Progenitor cell of endocrine pancreas (in vitro differentiated cells): ENCODE measurements around the gene ACTA2. TPM values are rescaled to one million over a fixed set of nuclear protein-coding genes. Genes with fewer than 3 reads are reported as not detected.

ENCODE experiments used
- DNase-seq: peaks from one replicate; pipeline ENCODE4 v3.0.0; 2021; ENCODE audit warnings: low spot score; ENCODE audit not compliant: unreplicated experiment
- H3K27ac Mint-ChIP-seq: 2 replicates; pipeline ENCODE4 v1.8.0; 2021; ENCODE audit warnings: mild to moderate bottlenecking, moderate library complexity, mixed read lengths
- H3K27me3 Mint-ChIP-seq: 2 replicates; pipeline ENCODE4 v1.8.0; 2021; ENCODE audit warnings: mixed read lengths
- H3K36me3 Mint-ChIP-seq: 2 replicates; pipeline ENCODE4 v1.8.0; 2022; ENCODE audit warnings: mixed read lengths; ENCODE audit not compliant: insufficient read depth
- H3K4me1 Mint-ChIP-seq: 2 replicates; pipeline ENCODE4 v1.8.0; 2021; ENCODE audit warnings: low read depth, mixed read lengths
- H3K4me3 Mint-ChIP-seq: 2 replicates; pipeline ENCODE4 v1.8.0; 2021; ENCODE audit warnings: low read depth, mild to moderate bottlenecking, moderate library complexity, mixed read lengths
- H3K9me3 Mint-ChIP-seq: 2 replicates; pipeline ENCODE4 v1.8.0; 2021; ENCODE audit warnings: low read depth, mixed read lengths
- total RNA-seq: library from RNA; stranded (reverse); gene quantifications from 2 replicates; pipeline ENCODE4 v1.2.1, GENCODE V29; 2021
- TF ChIP-seq, protein P1 (sequence below): fragments of 200-600 bp; sonication (generic); IDR thresholded peaks from one replicate; pipeline ENCODE4 v1.5.0; 2021; ENCODE audit warnings: antibody characterized with exemption, mild to moderate bottlenecking; ENCODE audit not compliant: unreplicated experiment

ACTA2 gene
- total RNA-seq, 1 donor from 2014 or later: 4.1 TPM

- Mint-ChIP-seq H3K27ac (no peak overlapping the region), H3K27me3 (peaks cover 9% of the 10 kb centered on the region), H3K4me1 (peaks cover 4% of the 10 kb centered on the region), H3K36me3 (no peaks in the 10 kb centered on the region), H3K4me3 (no peak overlapping the region), H3K9me3 (no peaks in the 10 kb centered on the region)
- TF ChIP-seq, protein P1, sequence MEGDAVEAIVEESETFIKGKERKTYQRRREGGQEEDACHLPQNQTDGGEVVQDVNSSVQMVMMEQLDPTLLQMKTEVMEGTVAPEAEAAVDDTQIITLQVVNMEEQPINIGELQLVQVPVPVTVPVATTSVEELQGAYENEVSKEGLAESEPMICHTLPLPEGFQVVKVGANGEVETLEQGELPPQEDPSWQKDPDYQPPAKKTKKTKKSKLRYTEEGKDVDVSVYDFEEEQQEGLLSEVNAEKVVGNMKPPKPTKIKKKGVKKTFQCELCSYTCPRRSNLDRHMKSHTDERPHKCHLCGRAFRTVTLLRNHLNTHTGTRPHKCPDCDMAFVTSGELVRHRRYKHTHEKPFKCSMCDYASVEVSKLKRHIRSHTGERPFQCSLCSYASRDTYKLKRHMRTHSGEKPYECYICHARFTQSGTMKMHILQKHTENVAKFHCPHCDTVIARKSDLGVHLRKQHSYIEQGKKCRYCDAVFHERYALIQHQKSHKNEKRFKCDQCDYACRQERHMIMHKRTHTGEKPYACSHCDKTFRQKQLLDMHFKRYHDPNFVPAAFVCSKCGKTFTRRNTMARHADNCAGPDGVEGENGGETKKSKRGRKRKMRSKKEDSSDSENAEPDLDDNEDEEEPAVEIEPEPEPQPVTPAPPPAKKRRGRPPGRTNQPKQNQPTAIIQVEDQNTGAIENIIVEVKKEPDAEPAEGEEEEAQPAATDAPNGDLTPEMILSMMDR: no peak
- no peak for DNase-seq
These were observed 15.8 kb upstream of the ACTA2 start for GRCh38 chr10:88968391-88968790.

DNA sequence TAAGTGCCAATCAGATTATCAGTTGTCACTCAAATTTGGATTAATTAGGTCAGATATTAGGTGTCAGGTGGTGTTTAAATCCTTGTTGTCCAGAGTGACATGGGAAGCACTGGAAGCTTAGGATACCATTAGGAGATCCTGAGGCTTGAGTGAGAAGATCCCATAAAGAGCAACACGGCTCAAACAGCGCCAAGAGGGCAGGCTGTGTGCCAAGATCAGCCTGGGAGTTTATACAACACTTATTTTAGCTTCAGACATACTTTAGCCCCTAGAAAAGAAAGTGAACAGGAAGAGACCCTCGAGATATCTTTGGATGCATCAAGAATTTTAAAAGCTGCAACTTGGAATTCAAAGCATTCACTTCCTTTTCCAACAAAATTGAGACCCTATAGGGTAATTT, 14.2 kb upstream of the ACTA2 start:
- no peak for DNase-seq
- H3K9me3 Mint-ChIP-seq: no peaks in the 10 kb centered on the region
- H3K36me3 Mint-ChIP-seq: no peaks in the 10 kb centered on the region
- peaks cover 9% of the 10 kb centered on the region for H3K27me3 Mint-ChIP-seq
- TF ChIP-seq, protein P1: no peak
- no peak overlapping the region for H3K27ac Mint-ChIP-seq
- no peak overlapping the region for H3K4me3 Mint-ChIP-seq
- peaks cover 4% of the 10 kb centered on the region for H3K4me1 Mint-ChIP-seq

DNA sequence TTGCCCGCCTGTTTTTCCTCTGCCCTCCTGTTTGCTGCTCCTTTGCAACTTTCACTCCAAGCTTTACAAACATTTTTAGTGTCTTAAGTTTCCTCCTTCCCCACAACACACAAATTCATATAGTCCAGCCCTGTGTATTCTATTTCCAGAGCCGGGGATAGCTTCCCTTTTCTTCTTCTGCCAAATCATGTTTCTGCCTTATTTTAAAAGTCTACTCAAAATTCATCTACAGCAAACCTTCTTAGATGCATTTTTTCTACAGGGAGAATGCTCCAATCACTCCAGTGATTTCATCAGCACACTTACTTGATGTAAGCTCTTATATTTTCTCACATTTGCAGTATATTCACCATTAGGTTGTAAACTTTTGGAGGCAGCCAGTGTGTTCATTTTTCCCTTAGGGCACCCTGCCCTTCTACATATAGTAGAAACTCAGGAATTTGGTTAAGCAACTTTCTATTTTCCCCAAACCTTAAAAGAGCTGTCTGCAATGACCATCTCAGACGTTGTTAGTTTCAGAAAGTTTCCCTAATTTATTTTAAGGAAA, 12.4 kb upstream of the ACTA2 start:
- TF ChIP-seq, protein P1: no peak
- no peaks in the 10 kb centered on the region for H3K36me3 Mint-ChIP-seq
- no peak overlapping the region for H3K27ac Mint-ChIP-seq
- H3K4me3 Mint-ChIP-seq: no peak overlapping the region
- H3K27me3 Mint-ChIP-seq: peaks cover 8% of the 10 kb centered on the region
- H3K4me1 Mint-ChIP-seq: peaks cover 4% of the 10 kb centered on the region
- DNase-seq: no peak
- no peaks in the 10 kb centered on the region for H3K9me3 Mint-ChIP-seq

- Mint-ChIP-seq H3K27ac (no peak overlapping the region), H3K4me1 (peaks cover 4% of the 10 kb centered on the region), H3K9me3 (no peaks in the 10 kb centered on the region), H3K4me3 (no peak overlapping the region), H3K36me3 (no peaks in the 10 kb centered on the region), H3K27me3 (peaks cover 6% of the 10 kb centered on the region)
- no peak for DNase-seq
- TF ChIP-seq, protein P1: no peak
These were observed 11.8 kb upstream of the ACTA2 start for GRCh38 chr10:88964360-88964759.

DNA sequence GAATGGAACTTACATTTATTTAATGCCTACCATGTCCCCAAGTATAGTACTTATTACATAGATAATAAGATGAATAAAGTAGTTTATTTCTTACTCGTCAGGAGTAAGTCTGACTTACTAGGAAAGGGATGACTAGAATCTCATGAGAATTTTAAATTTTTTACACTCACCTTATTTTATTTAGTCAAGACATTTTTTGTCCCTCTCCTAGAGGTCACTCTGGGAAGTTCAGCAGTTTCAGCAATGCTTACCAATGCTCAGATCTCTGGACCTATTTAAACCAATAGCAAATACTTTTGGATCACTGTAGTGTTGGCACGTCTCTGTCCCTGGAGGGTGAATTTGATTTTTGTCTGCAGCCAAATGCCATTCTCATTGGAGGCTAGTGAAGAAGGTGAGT, 10.7 kb upstream of the ACTA2 start:
- no peak for DNase-seq
- H3K4me3 Mint-ChIP-seq: no peak overlapping the region
- H3K27ac Mint-ChIP-seq: no peak overlapping the region
- TF ChIP-seq, protein P1: peak; percentile 20
- H3K27me3 Mint-ChIP-seq: peaks cover 6% of the 10 kb centered on the region
- no peaks in the 10 kb centered on the region for H3K9me3 Mint-ChIP-seq
- H3K4me1 Mint-ChIP-seq: peaks cover 4% of the 10 kb centered on the region
- H3K36me3 Mint-ChIP-seq: no peaks in the 10 kb centered on the region
